ENCODE data around the gene GCSH. TPM values are rescaled to one million over a fixed set of nuclear protein-coding genes. Genes with fewer than 3 reads are reported as not detected.

Gene GCSH
- total RNA-seq, 4 donors from 2014 or later = 12.6 to 20.8 (median 16.6) TPM

DNA sequence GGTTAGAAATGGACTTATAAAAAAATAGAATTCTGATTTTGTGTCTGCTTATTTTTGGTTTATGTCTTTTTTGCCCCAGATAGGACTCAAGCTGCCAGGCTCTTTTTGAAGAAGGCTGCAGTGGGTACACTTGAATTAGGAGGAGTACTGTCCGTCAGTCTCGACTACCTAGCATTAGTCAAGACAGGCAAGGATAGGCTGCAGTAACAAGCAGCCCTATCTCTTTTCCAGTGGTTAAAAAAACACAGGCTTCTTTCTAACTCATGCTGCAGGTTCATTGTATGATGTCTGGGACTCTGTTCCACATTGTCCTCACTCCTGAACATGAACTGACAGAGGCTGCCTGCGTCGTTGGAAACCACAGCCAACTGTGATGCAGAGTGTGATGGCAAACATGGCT is 27.1 kb downstream of the GCSH start:
- no peaks in the 10 kb centered on the region for H3K36me3 ChIP-seq
- WGBS = 94% methylated on average over 4 of the region's 4 CpGs
- H3K27ac ChIP-seq (replicated peaks in 1 of 4) = no peak overlapping the region
- TF ChIP-seq, protein P1, sequence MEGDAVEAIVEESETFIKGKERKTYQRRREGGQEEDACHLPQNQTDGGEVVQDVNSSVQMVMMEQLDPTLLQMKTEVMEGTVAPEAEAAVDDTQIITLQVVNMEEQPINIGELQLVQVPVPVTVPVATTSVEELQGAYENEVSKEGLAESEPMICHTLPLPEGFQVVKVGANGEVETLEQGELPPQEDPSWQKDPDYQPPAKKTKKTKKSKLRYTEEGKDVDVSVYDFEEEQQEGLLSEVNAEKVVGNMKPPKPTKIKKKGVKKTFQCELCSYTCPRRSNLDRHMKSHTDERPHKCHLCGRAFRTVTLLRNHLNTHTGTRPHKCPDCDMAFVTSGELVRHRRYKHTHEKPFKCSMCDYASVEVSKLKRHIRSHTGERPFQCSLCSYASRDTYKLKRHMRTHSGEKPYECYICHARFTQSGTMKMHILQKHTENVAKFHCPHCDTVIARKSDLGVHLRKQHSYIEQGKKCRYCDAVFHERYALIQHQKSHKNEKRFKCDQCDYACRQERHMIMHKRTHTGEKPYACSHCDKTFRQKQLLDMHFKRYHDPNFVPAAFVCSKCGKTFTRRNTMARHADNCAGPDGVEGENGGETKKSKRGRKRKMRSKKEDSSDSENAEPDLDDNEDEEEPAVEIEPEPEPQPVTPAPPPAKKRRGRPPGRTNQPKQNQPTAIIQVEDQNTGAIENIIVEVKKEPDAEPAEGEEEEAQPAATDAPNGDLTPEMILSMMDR (IDR thresholded peaks at IDR 0.05) = no peak
- TF ChIP-seq POLR2AphosphoS5 (IDR thresholded peaks at IDR 0.05) = no peak
- TF ChIP-seq EP300 (IDR thresholded peaks at IDR 0.05) = no peak
- TF ChIP-seq POLR2A (IDR thresholded peaks at IDR 0.05; ENCODE audit: low read depth) = no peak
- no peaks in the 10 kb centered on the region for H3K4me1 ChIP-seq
- no peak for DNase-seq (ENCODE audit: extremely low spot score)
- no peaks in the 10 kb centered on the region for H3K9me3 ChIP-seq
- H3K27me3 ChIP-seq = no peaks in the 10 kb centered on the region
- intact Hi-C loops (cut with DNase I) = no loop called here
- H3K4me3 ChIP-seq = no peak overlapping the region

DNA sequence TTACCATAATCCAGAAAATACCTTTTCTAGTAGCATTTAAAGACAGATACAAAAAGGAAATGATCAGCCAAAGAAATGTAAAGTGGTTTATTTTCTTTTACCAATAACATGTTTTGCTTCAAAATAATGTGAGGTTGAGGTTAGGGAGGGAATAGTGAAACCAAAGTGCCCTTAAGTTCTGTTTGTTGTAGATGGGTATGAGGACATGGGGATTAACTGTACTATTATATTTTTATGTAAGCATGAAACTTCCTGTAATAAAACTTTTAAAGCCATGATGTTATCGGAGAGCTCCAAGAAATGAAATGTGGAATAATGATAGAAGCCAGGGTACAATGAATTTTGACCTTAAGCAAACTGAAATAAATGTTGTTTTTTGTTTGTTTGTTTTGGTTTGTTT is 29.0 kb downstream of the GCSH start:
- intact Hi-C loops (cut with DNase I) = no loop called here
- no peak for TF ChIP-seq POLR2AphosphoS5 (IDR thresholded peaks at IDR 0.05)
- TF ChIP-seq, protein P1 (IDR thresholded peaks at IDR 0.05) = no peak
- Histone ChIP-seq H3K4me1 (no peaks in the 10 kb centered on the region), H3K27me3 (no peaks in the 10 kb centered on the region), H3K36me3 (no peaks in the 10 kb centered on the region), H3K9me3 (no peaks in the 10 kb centered on the region), H3K4me3 (no peak overlapping the region), H3K27ac (replicated peaks in 1 of 4) (no peak overlapping the region)
- DNase-seq (ENCODE audit: extremely low spot score) = no peak
- 95% methylated on average over 1 of the region's 1 CpG for WGBS

DNA sequence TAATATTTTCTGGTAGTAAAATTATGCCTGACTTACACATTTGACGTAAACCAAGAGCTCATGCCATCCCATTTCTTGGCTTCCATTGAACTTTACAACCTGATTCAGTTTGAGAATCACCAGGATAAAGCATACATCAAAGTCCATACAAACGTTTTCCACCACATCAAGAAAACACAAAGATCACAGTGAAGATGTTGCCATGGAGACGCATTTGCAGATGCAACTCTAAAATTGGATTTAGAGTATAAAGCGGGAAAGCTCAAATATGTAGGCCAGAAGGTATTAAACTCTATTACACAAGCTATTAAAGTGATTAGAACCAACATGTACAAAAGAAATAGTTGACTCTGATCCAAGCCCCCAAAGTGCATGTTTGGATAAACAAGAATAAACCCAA is 29.5 kb downstream of the GCSH start:
- Histone ChIP-seq H3K36me3 (no peaks in the 10 kb centered on the region), H3K4me3 (no peak overlapping the region), H3K4me1 (no peaks in the 10 kb centered on the region), H3K27ac (replicated peaks in 1 of 4) (no peak overlapping the region), H3K27me3 (no peaks in the 10 kb centered on the region), H3K9me3 (no peaks in the 10 kb centered on the region)
- 75% methylated on average over 4 of the region's 4 CpGs for WGBS
- DNase-seq (ENCODE audit: extremely low spot score) = no peak
- intact Hi-C loops (cut with DNase I) = no loop called here
- TF ChIP-seq POLR2AphosphoS5 (IDR thresholded peaks at IDR 0.05) = no peak
- no peak for TF ChIP-seq EP300 (IDR thresholded peaks at IDR 0.05)
- TF ChIP-seq, protein P1 (IDR thresholded peaks at IDR 0.05) = no peak
- no peak for TF ChIP-seq POLR2A (IDR thresholded peaks at IDR 0.05; ENCODE audit: low read depth)

DNA sequence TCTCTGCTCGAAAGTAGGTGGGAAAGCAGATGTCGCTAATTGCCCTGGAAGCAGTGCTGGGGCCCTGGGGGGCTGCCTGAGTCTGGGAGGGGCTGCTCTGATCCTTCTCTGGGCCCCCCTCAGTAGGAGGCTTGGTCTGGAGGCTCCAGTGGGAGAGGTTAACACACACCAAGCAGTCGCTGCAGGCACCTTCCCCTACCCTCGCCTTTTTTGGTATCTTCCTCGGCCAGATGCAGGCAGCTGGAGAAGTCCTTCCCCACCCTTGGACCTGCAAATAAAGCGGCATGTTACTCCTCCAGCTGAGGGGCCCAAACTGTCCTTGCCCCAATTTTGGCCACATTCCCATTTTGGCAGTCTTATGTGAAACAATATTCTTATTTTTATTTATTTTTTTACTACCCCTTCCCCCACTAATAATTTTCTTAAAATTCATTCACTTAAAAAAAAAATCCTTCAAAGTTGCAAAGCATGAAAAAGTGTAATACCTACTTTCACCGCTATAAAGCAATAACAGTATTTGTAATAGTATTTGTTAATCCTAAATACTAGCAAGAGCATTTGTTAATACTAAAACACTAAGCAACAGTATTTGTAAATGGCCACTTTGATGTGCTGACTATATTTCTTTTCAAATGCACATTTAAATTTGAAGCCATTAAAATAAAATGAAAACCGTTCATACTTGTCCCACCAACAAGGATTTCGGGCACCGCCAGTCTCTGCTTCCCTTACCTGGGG is 34.2 kb downstream of the GCSH start:
- no peaks in the 10 kb centered on the region for H3K36me3 ChIP-seq
- TF ChIP-seq POLR2A (IDR thresholded peaks at IDR 0.05; ENCODE audit: low read depth) = no peak
- no peak for TF ChIP-seq EP300 (IDR thresholded peaks at IDR 0.05)
- TF ChIP-seq POLR2AphosphoS5 (IDR thresholded peaks at IDR 0.05) = no peak
- H3K27ac ChIP-seq (replicated peaks in 1 of 4) = no peak overlapping the region
- DNase-seq (ENCODE audit: extremely low spot score) = no peak
- H3K27me3 ChIP-seq = no peaks in the 10 kb centered on the region
- WGBS = 91% methylated on average over 10 of the region's 10 CpGs
- H3K9me3 ChIP-seq = no peaks in the 10 kb centered on the region
- no peaks in the 10 kb centered on the region for H3K4me1 ChIP-seq
- intact Hi-C loops (cut with DNase I) = no loop called here
- no peak overlapping the region for H3K4me3 ChIP-seq

DNA sequence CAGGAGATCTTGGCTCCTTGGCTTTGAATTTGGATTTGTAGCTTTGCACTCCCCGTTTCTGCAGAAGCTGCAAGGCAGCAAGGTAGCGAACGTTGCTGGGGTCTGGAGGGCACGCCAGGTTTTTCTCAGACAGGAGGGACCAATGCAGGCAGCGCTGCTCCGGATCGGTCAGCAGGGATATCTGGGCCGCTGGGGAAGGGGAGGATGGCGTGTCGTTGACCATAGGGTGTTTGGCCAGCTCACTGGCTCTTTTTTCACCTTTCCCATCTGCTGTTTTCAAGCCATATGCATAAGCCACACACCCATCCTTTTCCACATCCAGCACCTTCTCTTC is 34.9 kb downstream of the GCSH start:
- no peak overlapping the region for H3K4me3 ChIP-seq
- intact Hi-C loops (cut with DNase I) = no loop called here

More for the DNA sequence above, 34.9 kb downstream of the GCSH start:
- TF ChIP-seq EP300 (IDR thresholded peaks at IDR 0.05) (no peak), POLR2AphosphoS5 (IDR thresholded peaks at IDR 0.05) (no peak), POLR2A (IDR thresholded peaks at IDR 0.05; ENCODE audit: low read depth) (no peak)
- TF ChIP-seq, protein P1 (IDR thresholded peaks at IDR 0.05) = no peak
- H3K36me3 ChIP-seq = no peaks in the 10 kb centered on the region
- 87% methylated on average over 10 of the region's 10 CpGs for WGBS
- DNase-seq (ENCODE audit: extremely low spot score) = no peak
- H3K27ac ChIP-seq (replicated peaks in 1 of 4) = no peak overlapping the region
- no peaks in the 10 kb centered on the region for H3K9me3 ChIP-seq
- H3K4me1 ChIP-seq = no peaks in the 10 kb centered on the region
- no peaks in the 10 kb centered on the region for H3K27me3 ChIP-seq

Data from esophagus muscularis mucosa (tissue), 4 donors.